AG09319 (cell line): ENCODE data around the gene TPRG1.

Experiments
- DNase-seq: peaks from one replicate; pipeline ENCODE4 v3.0.0-alpha.2; 2010; ENCODE audit warnings: low read depth; ENCODE audit errors: extremely low read depth
- CTCF ChIP-seq: IDR thresholded peaks from 2 replicates; pipeline ENCODE4 v1.5.1; 2011; ENCODE audit warnings: low read depth, mild to moderate bottlenecking, inconsistent platforms, low read length, moderate library complexity

Gene TPRG1

DNA sequence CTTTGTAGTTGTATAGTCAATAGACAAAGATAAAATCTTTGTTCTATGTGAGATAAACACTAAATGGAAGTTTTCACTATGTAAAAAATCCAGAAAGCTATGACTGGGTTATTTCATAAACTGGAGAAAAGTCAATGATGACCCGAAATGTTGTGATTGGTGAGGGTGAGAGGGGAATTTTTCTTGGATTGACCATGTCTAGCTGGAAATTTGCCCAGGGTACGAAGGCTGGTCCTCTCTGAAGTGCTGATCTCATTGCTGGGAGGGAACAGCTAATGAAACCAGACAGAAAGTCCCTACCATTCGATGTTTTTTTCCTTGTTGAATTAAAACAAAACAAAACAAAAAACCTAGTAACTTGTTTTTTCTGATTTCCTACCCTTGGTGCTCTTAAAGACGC is 14.3 kb downstream of the TPRG1 start:
- TF ChIP-seq CTCF, result no peak
- DNase-seq, result no peak

- DNase-seq, result no peak
- no peak for TF ChIP-seq CTCF
These were observed 16.7 kb downstream of the TPRG1 start for GRCh38 chr3:189188466-189188865.

GRCh38 chr3:189192725-189193124 is 21.0 kb downstream of the TPRG1 start:
- no peak for DNase-seq
- TF ChIP-seq CTCF, result no peak

DNA sequence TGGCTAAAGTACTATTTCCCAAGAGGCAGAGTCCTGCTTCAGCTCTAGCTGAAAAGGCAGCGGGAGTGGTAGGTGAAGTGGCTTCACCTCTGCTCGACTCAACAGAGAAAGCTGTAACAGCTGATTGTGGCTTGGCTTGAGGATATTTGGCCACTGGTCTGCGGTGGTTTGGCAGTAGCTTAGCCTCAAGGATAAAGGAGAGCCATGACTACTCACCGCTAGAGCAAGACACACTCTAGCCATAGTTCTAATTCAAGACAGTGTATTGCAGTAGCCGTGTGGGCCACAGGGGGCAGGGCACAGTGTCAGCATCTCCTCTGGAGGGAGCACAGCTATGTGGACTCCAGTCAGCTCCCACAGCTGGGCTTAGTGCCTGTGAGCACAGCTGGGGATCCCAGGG is 23.5 kb downstream of the TPRG1 start:
- DNase-seq, result no peak
- TF ChIP-seq CTCF, result no peak; the same call in 1 of the 2 replicates

DNA sequence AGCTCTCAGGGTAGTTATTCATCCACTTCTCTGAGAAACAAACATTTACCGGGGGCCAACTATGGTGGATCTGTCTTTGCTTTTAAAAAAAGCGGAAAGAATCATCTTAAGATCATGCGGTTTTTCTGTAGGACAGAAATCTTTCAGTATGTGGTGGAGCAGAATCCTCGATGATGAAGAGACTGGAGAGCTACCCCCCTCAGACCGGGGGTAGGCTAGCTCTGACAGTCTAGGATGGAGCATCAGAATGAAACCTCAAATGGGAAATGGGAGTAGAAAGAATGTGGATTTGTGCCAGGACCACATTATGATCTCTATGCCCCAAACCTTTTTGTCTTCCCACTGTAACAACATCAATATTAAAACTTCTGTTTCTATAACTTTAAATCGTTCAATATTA is 30.3 kb downstream of the TPRG1 start:
- TF ChIP-seq CTCF, result no peak
- no peak for DNase-seq

DNA sequence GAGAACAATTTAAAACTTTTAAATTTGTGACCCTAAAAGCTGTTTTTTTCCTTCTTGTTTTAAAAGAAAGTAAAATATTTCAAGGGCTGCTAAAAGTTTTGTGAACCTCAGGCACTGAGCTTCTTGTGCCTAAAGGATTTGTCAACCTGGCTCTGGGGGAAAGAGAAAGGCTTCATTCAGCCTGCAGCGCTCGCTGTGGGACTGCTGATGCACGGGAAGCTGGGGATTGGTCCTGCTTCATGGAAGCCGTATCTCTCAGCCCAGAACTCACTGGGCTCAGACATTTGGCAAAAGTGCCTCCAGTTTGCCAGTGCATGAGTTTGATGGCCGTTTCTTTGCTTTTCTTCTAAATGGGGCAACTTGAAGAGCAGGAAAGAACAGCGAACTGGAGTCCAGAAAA is 30.8 kb downstream of the TPRG1 start:
- no peak for DNase-seq
- no peak for TF ChIP-seq CTCF

DNA sequence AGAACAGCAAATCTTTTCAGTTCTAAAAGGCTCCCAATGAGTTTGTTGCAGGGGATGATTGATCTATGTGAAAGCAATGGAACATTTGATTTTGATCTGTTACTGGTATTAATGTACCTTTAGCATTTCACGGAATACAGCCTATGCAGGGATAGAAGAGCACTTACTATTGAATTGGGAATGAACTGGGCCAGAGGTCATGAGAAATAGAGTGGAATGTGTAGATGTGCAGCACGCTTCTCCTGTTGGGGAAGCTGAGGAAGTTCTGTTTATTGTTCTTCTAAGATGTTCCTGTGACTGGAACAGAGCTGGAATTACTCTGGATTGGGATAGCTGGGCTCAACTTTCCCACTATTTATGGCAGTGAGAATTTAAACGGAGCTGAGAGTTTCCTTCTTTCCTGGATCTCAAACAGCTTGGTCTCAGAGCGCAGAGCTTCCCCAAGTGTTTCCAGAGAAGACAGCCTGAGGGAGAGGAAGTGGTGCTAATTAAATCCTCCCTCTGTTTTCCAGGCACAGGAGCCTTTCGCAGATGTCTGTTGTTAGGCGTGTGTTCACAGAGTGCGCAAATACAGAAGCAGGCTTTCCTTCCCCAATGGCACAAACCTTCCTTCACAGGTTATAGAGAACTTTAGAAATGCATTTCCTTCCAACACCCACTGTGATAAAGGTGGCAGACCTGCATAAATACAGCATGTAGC is 32.5 kb downstream of the TPRG1 start:
- no peak for DNase-seq
- no peak for TF ChIP-seq CTCF
